Ovary (tissue), 3 donors: ENCODE data around the gene UNKL.

ENCODE experiments used
- CTCF ChIP-seq, 3 donors: fragments of 450-650 bp in 2 of 3; fragments of 200-600 bp in 1 of 3; IDR thresholded peaks; one replicate each; pipeline versions ENCODE4 v1.5.1 to v1.8.0; 2016 to 2022; ENCODE audit warnings: antibody characterized with exemption in 3 of 3, mild to moderate bottlenecking in 1 of 3
- EP300 ChIP-seq: sonication (generic); formaldehyde crosslinking; IDR thresholded peaks from one replicate; pipeline ENCODE4 v1.6.1; 2017; ENCODE audit warnings: antibody characterized with exemption
- POLR2A ChIP-seq: fragments of 450-650 bp; IDR thresholded peaks from one replicate; pipeline ENCODE4 v1.6.1; 2017; ENCODE audit warnings: antibody characterized with exemption, mild to moderate bottlenecking, moderate library complexity
- donor health status: DM: no; HTN: no; CAD: no.

- TF ChIP-seq CTCF (IDR thresholded peaks at IDR 0.05) (no peak), POLR2A (no peak), EP300 (no peak)
Observed at GRCh38 chr16:1366060-1366711, 48.3 kb downstream of the UNKL start.
